K562 (cell line): ENCODE results near the gene PPP1R37. TPM values are rescaled to one million over a fixed set of nuclear protein-coding genes. Genes with fewer than 3 reads are reported as not detected.

ENCODE experiments used
- AFF1 ChIP-seq, 2 experiments: fragments of 450-650 bp; IDR thresholded peaks; 2 replicates each; pipeline ENCODE4 v1.6.1; 2018; ENCODE audit warnings: mild to moderate bottlenecking in 2 of 2, low read depth in 1 of 2; ENCODE audit not compliant: partially characterized antibody in 2 of 2
- DPF2 ChIP-seq: fragments of 450-650 bp; IDR thresholded peaks from 2 replicates; pipeline ENCODE4 v1.6.1; 2016
- E2F3 ChIP-seq: fragments of 250-450 bp; sonication (Bioruptor Pico); IDR thresholded peaks from 2 replicates; pipeline ENCODE4 v1.4.0; 2020; ENCODE audit warnings: mild to moderate bottlenecking
- FOXP4 ChIP-seq: sonication (generic); formaldehyde crosslinking; IDR thresholded peaks from 2 replicates; pipeline ENCODE4 v1.8.0; 2022; ENCODE audit warnings: mild to moderate bottlenecking, missing genetic modification reagents, borderline replicate concordance
- HEY1 ChIP-seq: fragments of 250-450 bp; sonication (Bioruptor Pico); IDR thresholded peaks from 2 replicates; pipeline ENCODE4 v1.5.0; 2020; ENCODE audit warnings: mild to moderate bottlenecking, moderate library complexity, borderline replicate concordance
- MAFK ChIP-seq: IDR thresholded peaks from 2 replicates; pipeline ENCODE4 v1.6.1; 2011; ENCODE audit warnings: low read length, improper control_type of control experiment
- MCM2 ChIP-seq: fragments of 450-650 bp; IDR thresholded peaks from 2 replicates; pipeline ENCODE4 v1.6.1; 2017; ENCODE audit warnings: low read depth, mild to moderate bottlenecking
- MITF ChIP-seq: IDR thresholded peaks from 2 replicates; pipeline ENCODE4 v1.6.1; 2014; ENCODE audit warnings: antibody characterized with exemption
- NKRF ChIP-seq: fragments of 450-650 bp; IDR thresholded peaks from 2 replicates; pipeline ENCODE4 v1.6.1; 2016; ENCODE audit warnings: borderline replicate concordance
- NR3C1 ChIP-seq: sonication (generic); formaldehyde crosslinking; IDR thresholded peaks from 2 replicates; pipeline ENCODE4 v1.8.1; 2022; ENCODE audit warnings: missing genetic modification reagents
- OTX1 ChIP-seq: fragments of 450-650 bp; formaldehyde crosslinking; IDR thresholded peaks from 2 replicates; pipeline ENCODE4 v1.4.0; 2022; ENCODE audit warnings: mild to moderate bottlenecking
- PRMT5 ChIP-seq: sonication (generic); formaldehyde crosslinking; IDR thresholded peaks from 2 replicates; pipeline ENCODE4 v1.5.0; 2020; ENCODE audit warnings: missing genetic modification reagents
- PYGO2 ChIP-seq: fragments of 450-650 bp; IDR thresholded peaks from 2 replicates; pipeline ENCODE4 v1.6.1; 2016; ENCODE audit warnings: mild to moderate bottlenecking, missing genetic modification characterization, moderate library complexity, missing compliant biosample characterization
- TBP ChIP-seq: optimal IDR thresholded peaks from 2 replicates; pipeline ENCODE3; 2011; ENCODE audit warnings: low read depth, low read length, improper control_type of control experiment
- TEAD4 ChIP-seq, 2 experiments: sonication (generic) in 1 of 2; formaldehyde crosslinking in 1 of 2; IDR thresholded peaks; 2 replicates each; pipeline versions ENCODE4 v1.6.1 to v1.8.0; 2012 to 2022; ENCODE audit warnings: borderline replicate concordance in 1 of 2, inconsistent platforms in 1 of 2, low read length in 1 of 2, mild to moderate bottlenecking in 1 of 2, missing genetic modification reagents in 1 of 2
- ZNF23 ChIP-seq: fragments of 250-450 bp; sonication (Bioruptor Pico); IDR thresholded peaks from 2 replicates; pipeline ENCODE4 v1.4.0; 2020; ENCODE audit warnings: mild to moderate bottlenecking
- ZNF324 ChIP-seq: fragments of 250-450 bp; sonication (Bioruptor Pico); IDR thresholded peaks from 2 replicates; pipeline ENCODE4 v1.4.0; 2020; ENCODE audit warnings: mild to moderate bottlenecking
- ZNF589 ChIP-seq: fragments of 200-800 bp; sonication (Bioruptor generic); IDR thresholded peaks from 2 replicates; pipeline ENCODE4 v1.6.1; 2016; ENCODE audit warnings: low read depth, missing genetic modification characterization, missing compliant biosample characterization
- polyA plus RNA-seq, 8 experiments: library from polyadenylated mRNA; depleted of rRNA in 4 of 8; stranded (reverse) in 5 of 8; unstranded in 3 of 8; fragments of >200 nt; fragmentation: Nextera tagmentation in 2 of 8; fragmentation: Illumina TruSeq in 1 of 8; extraction: Ambion mirVana in 2 of 8; extraction: Trizol in 1 of 8; gene quantifications; 2 replicates each; pipeline versions ENCODE4 v1.2.1 to v1.2.3, GENCODE V29; 2011 to 2014; ENCODE audit warnings: inconsistent platforms in 1 of 8, missing spikeins in 1 of 8
- total RNA-seq, 7 experiments: library from RNA; depleted of rRNA in 6 of 7; stranded (reverse); fragments of >200 nt in 6 of 7; fragmentation: Illumina TruSeq in 2 of 7; extraction: Trizol in 2 of 7; gene quantifications; 2 replicates each; pipeline versions ENCODE4 v1.2.1 to v1.2.3, GENCODE V29; 2011 to 2021; ENCODE audit warnings: low replicate concordance in 1 of 7

PPP1R37 gene
- total and polyA plus RNA-seq, 9 of the 15 experiments (the other 6 are each of a cell fraction or from before 2014, with no cell fraction given): 0.04 to 20.3 (median 7.3) TPM

GRCh38 chr19:45153339-45154063 is 60.5 kb downstream of the PPP1R37 start (continued):
- TF ChIP-seq ZNF589 (CRISPR knock-in tag) (no peak), E2F3 (CRISPR knock-in tag) (no peak), ZNF23 (no peak), MCM2 (no peak), NKRF (no peak), TBP (no peak), HEY1 (no peak), ZNF324 (CRISPR knock-in tag) (no peak), MAFK (no peak), PRMT5 (CRISPR knock-in tag) (no peak), FOXP4 (CRISPR knock-in tag) (0 out of 2 replicates have a peak, but pooled peaks have one; percentile 41), MITF (no peak), TEAD4 (IDR thresholded peaks at IDR 0.05; ENCODE audit: low read length) (no peak), TEAD4 (CRISPR knock-in tag; IDR thresholded peaks at IDR 0.05; ENCODE audit: borderline replicate concordance) (peak; percentile 58; the same call in 1 of the 2 replicates), NR3C1 (peak; percentile 75; the same call in 1 of the 2 replicates), AFF1 (IDR thresholded peaks at IDR 0.05; ENCODE audit: low read depth in 1 of 2, partially characterized antibody in 2 of 2) (no peak), OTX1 (CRISPR knock-in tag) (no peak), DPF2 (no peak), PYGO2 (tag) (no peak)
